Measurements from ENCODE around the gene VCL.

Gene VCL

DNA sequence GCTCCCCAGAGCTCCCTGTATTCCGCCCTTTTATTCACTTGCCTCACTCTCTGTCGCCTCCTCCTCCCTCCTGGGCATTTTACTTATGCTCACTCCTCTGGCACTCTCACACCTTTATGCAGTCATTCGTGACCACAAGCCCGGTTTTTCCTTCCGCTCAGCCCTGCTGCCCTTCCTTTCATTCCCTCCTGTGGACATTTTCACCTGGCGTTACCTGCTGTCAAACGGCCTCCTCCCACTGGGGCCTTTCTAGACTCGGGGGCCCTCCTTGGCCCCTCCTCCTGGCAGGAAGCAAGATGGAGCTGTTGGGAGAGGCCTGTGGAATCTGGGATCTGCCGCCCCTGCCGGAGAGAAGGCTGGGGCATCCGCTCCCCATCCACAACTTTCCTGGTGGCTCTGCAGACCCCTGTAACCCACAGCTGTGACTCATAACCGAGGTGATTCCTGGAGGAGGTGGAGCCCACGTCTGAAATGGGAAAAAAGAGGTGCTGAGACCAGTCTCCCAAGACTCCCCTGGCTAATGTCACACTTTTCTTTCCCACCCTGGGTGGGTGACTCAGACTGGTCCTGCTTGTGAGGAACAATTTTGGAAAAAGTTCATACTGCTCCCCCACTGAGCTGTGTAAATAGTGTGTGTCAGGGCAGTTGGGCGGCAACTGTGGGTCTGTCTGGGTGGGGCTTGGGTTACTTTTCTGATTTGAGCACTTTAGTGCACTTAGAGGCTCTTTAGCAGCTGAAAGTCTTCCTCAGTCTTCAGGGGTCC is 1.2 kb downstream of the VCL start:
- peak overlapping the region; percentile 91 for H3K27ac ChIP-seq
- TF ChIP-seq, protein P1, sequence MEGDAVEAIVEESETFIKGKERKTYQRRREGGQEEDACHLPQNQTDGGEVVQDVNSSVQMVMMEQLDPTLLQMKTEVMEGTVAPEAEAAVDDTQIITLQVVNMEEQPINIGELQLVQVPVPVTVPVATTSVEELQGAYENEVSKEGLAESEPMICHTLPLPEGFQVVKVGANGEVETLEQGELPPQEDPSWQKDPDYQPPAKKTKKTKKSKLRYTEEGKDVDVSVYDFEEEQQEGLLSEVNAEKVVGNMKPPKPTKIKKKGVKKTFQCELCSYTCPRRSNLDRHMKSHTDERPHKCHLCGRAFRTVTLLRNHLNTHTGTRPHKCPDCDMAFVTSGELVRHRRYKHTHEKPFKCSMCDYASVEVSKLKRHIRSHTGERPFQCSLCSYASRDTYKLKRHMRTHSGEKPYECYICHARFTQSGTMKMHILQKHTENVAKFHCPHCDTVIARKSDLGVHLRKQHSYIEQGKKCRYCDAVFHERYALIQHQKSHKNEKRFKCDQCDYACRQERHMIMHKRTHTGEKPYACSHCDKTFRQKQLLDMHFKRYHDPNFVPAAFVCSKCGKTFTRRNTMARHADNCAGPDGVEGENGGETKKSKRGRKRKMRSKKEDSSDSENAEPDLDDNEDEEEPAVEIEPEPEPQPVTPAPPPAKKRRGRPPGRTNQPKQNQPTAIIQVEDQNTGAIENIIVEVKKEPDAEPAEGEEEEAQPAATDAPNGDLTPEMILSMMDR (IDR thresholded peaks at IDR 0.05) = peak; percentile 12; the same call in 1 of the 2 replicates
- TF ChIP-seq ZFX (IDR thresholded peaks at IDR 0.05; ENCODE audit: borderline replicate concordance) = no peak

DNA sequence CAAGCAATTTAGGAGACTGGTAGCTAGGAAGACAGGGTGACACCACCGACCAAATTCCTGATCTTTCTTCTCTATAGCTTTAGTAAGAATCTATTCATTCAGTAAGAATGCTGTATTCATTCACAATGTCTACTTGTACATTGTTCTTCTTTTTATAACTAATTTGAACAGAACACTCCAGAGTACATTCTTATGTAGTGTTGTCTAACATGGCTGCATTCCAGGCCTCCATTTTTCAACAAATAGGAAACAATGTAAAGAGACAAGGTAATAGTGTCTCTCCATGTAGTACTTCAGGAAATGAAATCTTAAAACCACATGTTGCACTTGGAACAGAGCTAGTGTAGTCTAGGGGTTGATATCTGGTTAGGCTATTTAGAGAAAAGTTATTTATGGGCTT is 1.8 kb downstream of the VCL start:
- peak overlapping the region; percentile 91 for H3K27ac ChIP-seq
- TF ChIP-seq ZFX (IDR thresholded peaks at IDR 0.05; ENCODE audit: borderline replicate concordance) = no peak

DNA sequence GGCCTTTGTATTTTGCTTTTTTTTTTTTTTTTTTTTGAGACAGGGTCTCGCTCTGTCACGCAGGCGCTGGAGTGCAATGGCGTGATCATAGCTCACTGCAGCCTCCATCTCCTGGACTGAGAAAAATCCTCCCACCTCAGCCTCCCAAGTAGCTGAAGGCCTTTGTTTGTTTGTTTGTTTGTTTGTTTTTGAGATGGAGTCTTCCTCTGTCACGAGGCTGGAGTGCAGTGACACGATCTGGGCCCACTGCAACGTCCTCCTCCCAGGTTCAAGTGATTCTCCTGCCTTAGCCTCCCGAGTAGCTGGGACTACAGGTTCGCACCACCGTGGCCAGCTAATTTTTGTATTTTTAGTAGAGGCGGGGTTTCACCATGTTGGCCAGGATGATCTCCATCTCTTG is 2.3 kb downstream of the VCL start:
- H3K27ac ChIP-seq = peak overlapping the region; percentile 91; the same call in 1 of the 2 replicates

GRCh38 chr10:74000892-74001669 is 3.2 kb downstream of the VCL start:
- TF ChIP-seq ZFX (IDR thresholded peaks at IDR 0.05; ENCODE audit: borderline replicate concordance) = no peak
- TF ChIP-seq, protein P1 (IDR thresholded peaks at IDR 0.05) = no peak
- H3K27ac ChIP-seq = peak overlapping the region; percentile 6; the same call in 1 of the 2 replicates

DNA sequence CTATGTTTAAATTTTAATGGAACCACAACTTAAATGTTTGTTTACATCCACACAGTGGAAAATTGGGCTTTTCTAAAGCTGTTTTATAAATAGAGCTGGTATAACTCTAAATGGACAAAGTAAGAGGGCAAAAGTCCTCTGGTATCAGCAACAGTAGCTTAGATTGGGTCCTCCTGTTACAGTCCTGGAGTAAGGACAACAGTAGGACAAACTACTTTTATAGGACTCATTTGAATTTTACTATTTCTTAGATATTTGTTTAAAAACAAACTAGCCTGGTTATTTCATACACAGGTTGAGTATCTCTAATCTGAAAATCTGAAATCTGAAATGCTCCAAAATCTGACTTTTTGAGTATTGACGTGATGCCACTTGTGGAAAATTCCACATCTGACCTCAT is 8.4 kb downstream of the VCL start:
- TF ChIP-seq ZFX (IDR thresholded peaks at IDR 0.05; ENCODE audit: borderline replicate concordance) = no peak
- TF ChIP-seq, protein P1 (IDR thresholded peaks at IDR 0.05) = no peak
- no peak overlapping the region for H3K27ac ChIP-seq

- H3K27ac ChIP-seq = no peak overlapping the region
- TF ChIP-seq, protein P1 (IDR thresholded peaks at IDR 0.05) = no peak
- no peak for TF ChIP-seq ZFX (IDR thresholded peaks at IDR 0.05; ENCODE audit: borderline replicate concordance)
Observed at GRCh38 chr10:74008212-74008731, 10.4 kb downstream of the VCL start.

- TF ChIP-seq, protein P1 (IDR thresholded peaks at IDR 0.05) = no peak
- no peak for TF ChIP-seq ZFX (IDR thresholded peaks at IDR 0.05; ENCODE audit: borderline replicate concordance)
- no peak overlapping the region for H3K27ac ChIP-seq
Observed at GRCh38 chr10:74011017-74011416, 13.1 kb downstream of the VCL start.

DNA sequence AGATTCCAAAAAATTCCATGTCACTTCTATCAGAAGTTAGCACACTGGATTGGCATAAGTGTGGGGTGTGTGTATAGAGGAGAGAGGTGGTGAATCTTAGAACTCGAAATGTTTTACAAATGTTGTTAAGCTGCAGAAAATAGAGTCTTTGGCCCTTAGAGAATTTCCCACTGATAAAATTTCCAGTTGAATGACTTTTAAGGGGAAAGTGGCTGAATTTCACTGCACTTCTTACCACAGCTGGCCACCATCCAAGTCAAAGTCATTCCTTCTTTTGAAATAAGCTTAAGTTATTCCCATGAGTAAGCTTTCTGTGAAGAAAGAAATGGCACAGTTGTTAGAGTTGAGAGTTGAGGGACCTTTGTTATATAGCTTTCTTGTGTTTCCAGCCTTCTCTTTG is 13.9 kb downstream of the VCL start:
- no peak for TF ChIP-seq ZFX (IDR thresholded peaks at IDR 0.05; ENCODE audit: borderline replicate concordance)
- TF ChIP-seq, protein P1 (IDR thresholded peaks at IDR 0.05) = no peak
- no peak overlapping the region for H3K27ac ChIP-seq

All from 22Rv1 (cell line).